HG03135 (cell line): Measurements from ENCODE around the gene SHB.

Experiments used
- ATAC-seq: cut with Tn5 transposase; IDR thresholded peaks from one replicate; pipeline ENCODE4 v1.9.1; 2021; ENCODE audit warnings: mild to moderate bottlenecking, moderate library complexity; ENCODE audit not compliant: unreplicated experiment

Gene SHB

GRCh38 chr9:38088006-38088925, 19.2 kb upstream of the SHB start:
- peak; percentile 46 for ATAC-seq

GRCh38 chr9:38086496-38086895, 17.5 kb upstream of the SHB start:
- ATAC-seq = no peak

- ATAC-seq = no peak
Measured at GRCh38 chr9:38085308-38085707, 16.3 kb upstream of the SHB start.

GRCh38 chr9:38084556-38084880, 15.5 kb upstream of the SHB start:
- ATAC-seq = no peak

GRCh38 chr9:38083858-38084555, 15.0 kb upstream of the SHB start:
- no peak for ATAC-seq

GRCh38 chr9:38082446-38083287, 13.6 kb upstream of the SHB start:
- ATAC-seq = no peak

GRCh38 chr9:38081356-38082108, 12.5 kb upstream of the SHB start:
- ATAC-seq = no peak

GRCh38 chr9:38079461-38080031, 10.5 kb upstream of the SHB start:
- no peak for ATAC-seq

GRCh38 chr9:38075272-38075671, 6.2 kb upstream of the SHB start:
- no peak for ATAC-seq

- no peak for ATAC-seq
Measured at GRCh38 chr9:38074441-38074961, 5.5 kb upstream of the SHB start.

GRCh38 chr9:38073882-38074281, 4.9 kb upstream of the SHB start:
- no peak for ATAC-seq

GRCh38 chr9:38071470-38072134, 2.6 kb upstream of the SHB start:
- ATAC-seq = no peak

- ATAC-seq = peak; percentile 0
Measured at GRCh38 chr9:38067859-38068681, 957 bp downstream of the SHB start.

GRCh38 chr9:38066914-38067858, 1.8 kb downstream of the SHB start:
- ATAC-seq = no peak

GRCh38 chr9:38066197-38066913, 2.7 kb downstream of the SHB start:
- no peak for ATAC-seq

GRCh38 chr9:38065369-38066075, 3.5 kb downstream of the SHB start:
- peak; percentile 41 for ATAC-seq
